GM12878 (cell line): ENCODE data around the gene PDE6D. TPM values are rescaled to one million over a fixed set of nuclear protein-coding genes. Genes with fewer than 3 reads are reported as not detected.

Source experiments
- CBFB ChIP-seq: IDR thresholded peaks from 2 replicates; pipeline ENCODE4 v1.6.1; 2016; ENCODE audit warnings: antibody characterized with exemption, low read depth
- CEBPB ChIP-seq, 2 experiments: fragments of 150-350 bp in 1 of 2; IDR thresholded peaks; 2 replicates each; pipeline ENCODE4 v1.6.1; 2012 to 2014; ENCODE audit warnings: low read depth in 2 of 2, low read length in 2 of 2, borderline replicate concordance in 1 of 2, inconsistent platforms in 1 of 2
- CHD1 ChIP-seq: IDR thresholded peaks from 2 replicates; pipeline ENCODE4 v1.6.1; 2012; ENCODE audit warnings: low read depth, low read length, improper control_type of control experiment
- EP300 ChIP-seq, 2 experiments: fragments of 150-350 bp in 1 of 2; IDR thresholded peaks; 2 replicates each; pipeline ENCODE4 v1.6.1; 2011 to 2012; ENCODE audit warnings: low read depth in 2 of 2, low read length in 2 of 2, borderline replicate concordance in 1 of 2, improper control_type of control experiment in 1 of 2, inconsistent platforms in 1 of 2; ENCODE audit not compliant: control insufficient read depth in 1 of 2
- HDGF ChIP-seq: fragments of 450-650 bp; IDR thresholded peaks from 2 replicates; pipeline ENCODE4 v1.6.1; 2016; ENCODE audit warnings: antibody characterized with exemption
- JUND ChIP-seq: IDR thresholded peaks from 2 replicates; pipeline ENCODE4 v1.6.1; 2012; ENCODE audit warnings: low read depth, mild to moderate bottlenecking, low read length, improper control_type of control experiment, moderate library complexity
- KAT2A ChIP-seq: conservative IDR thresholded peaks from 2 replicates; pipeline ENCODE4 v1.6.1; 2011; ENCODE audit warnings: low read depth, low read length; ENCODE audit not compliant: control insufficient read depth
- LARP7 ChIP-seq: fragments of 450-650 bp; IDR thresholded peaks from 2 replicates; pipeline ENCODE4 v1.6.1; 2017; ENCODE audit warnings: mild to moderate bottlenecking
- MTA3 ChIP-seq: IDR thresholded peaks from 2 replicates; pipeline ENCODE4 v1.6.1; 2012; ENCODE audit warnings: low read length, inconsistent platforms, borderline replicate concordance
- MXI1 ChIP-seq: fragments of 150-350 bp; IDR thresholded peaks from 2 replicates; pipeline ENCODE4 v1.6.1; 2011; ENCODE audit warnings: low read depth, mild to moderate bottlenecking, inconsistent platforms, low read length, improper control_type of control experiment
- NBN ChIP-seq: fragments of 450-650 bp; IDR thresholded peaks from 2 replicates; pipeline ENCODE4 v1.6.1; 2016
- POLR2A ChIP-seq: IDR thresholded peaks from 2 replicates; pipeline ENCODE4 v1.6.1; 2011; ENCODE audit warnings: low read depth, mild to moderate bottlenecking, low read length
- POU2F2 ChIP-seq: IDR thresholded peaks from 3 replicates; pipeline ENCODE4 v1.6.1; 2011; ENCODE audit warnings: low read depth, mild to moderate bottlenecking, low read length, borderline replicate concordance
- RELA ChIP-seq: fragments of 450-650 bp; IDR thresholded peaks from 2 replicates; pipeline ENCODE4 v1.8.0; 2014; ENCODE audit warnings: borderline replicate concordance; ENCODE audit not compliant: partially characterized antibody
- RFX5 ChIP-seq: IDR thresholded peaks from 2 replicates; pipeline ENCODE4 v1.6.1; 2011; ENCODE audit warnings: low read depth, low read length, improper control_type of control experiment
- SIN3A ChIP-seq: IDR thresholded peaks from 2 replicates; pipeline ENCODE4 v1.6.1; 2012; ENCODE audit warnings: low read depth, low read length, improper control_type of control experiment
- SMC3 ChIP-seq: IDR thresholded peaks from 2 replicates; pipeline ENCODE4 v1.6.1; 2011; ENCODE audit warnings: low read length, improper control_type of control experiment, borderline replicate concordance
- ZNF207 ChIP-seq: fragments of 450-650 bp; IDR thresholded peaks from 2 replicates; pipeline ENCODE4 v1.6.1; 2014; ENCODE audit warnings: antibody characterized with exemption, mild to moderate bottlenecking, borderline replicate concordance
- polyA plus RNA-seq, 11 experiments: library from polyadenylated mRNA; depleted of rRNA in 4 of 11; unstranded in 6 of 11; stranded (reverse) in 5 of 11; fragments of >200 nt; fragmentation: Nextera tagmentation in 4 of 11; fragmentation: Illumina TruSeq in 1 of 11; extraction: Ambion mirVana in 4 of 11; extraction: Trizol in 1 of 11; gene quantifications; 1 replicate in 1 of 11; 2 replicates in 10 of 11; pipeline versions ENCODE4 v1.2.1 to v1.2.3, GENCODE V29; 2011 to 2016; ENCODE audit warnings: inconsistent platforms in 2 of 11, missing spikeins in 2 of 11, low read depth in 1 of 11
- total RNA-seq, 4 experiments: library from RNA; depleted of rRNA in 3 of 4; stranded (reverse); fragments of >200 nt in 3 of 4; fragmentation: Illumina TruSeq in 1 of 4; extraction: Trizol in 1 of 4; gene quantifications; 2 replicates each; pipeline versions ENCODE4 v1.2.1 to v1.2.3, GENCODE V29; 2013 to 2021
- TF ChIP-seq, protein P1 (sequence below): fragments of 450-650 bp; IDR thresholded peaks from 2 replicates; pipeline ENCODE4 v1.6.1; 2017; ENCODE audit warnings: antibody characterized with exemption, mild to moderate bottlenecking, moderate library complexity
- TF ChIP-seq, protein P2 (sequence below): fragments of 150-350 bp; IDR thresholded peaks from 2 replicates; pipeline ENCODE4 v1.6.1; 2016; ENCODE audit warnings: low read depth, low read length
- TF ChIP-seq, protein P3 (sequence below): IDR thresholded peaks from 2 replicates; pipeline ENCODE4 v1.6.1; 2011; ENCODE audit warnings: low read depth, mild to moderate bottlenecking, low read length, moderate library complexity, borderline replicate concordance; ENCODE audit errors: extremely low read depth
- TF ChIP-seq, protein P4 (sequence below): IDR thresholded peaks from 2 replicates; pipeline ENCODE4 v1.6.1; 2011; ENCODE audit warnings: mild to moderate bottlenecking, low read depth, low read length, moderate library complexity; ENCODE audit not compliant: insufficient replicate concordance

PDE6D gene
- total and polyA plus RNA-seq, 10 of the 15 experiments (the other 5 are each of a cell fraction or from before 2014, with no cell fraction given) = 8.2 to 69.4 (median 56.2) TPM

DNA sequence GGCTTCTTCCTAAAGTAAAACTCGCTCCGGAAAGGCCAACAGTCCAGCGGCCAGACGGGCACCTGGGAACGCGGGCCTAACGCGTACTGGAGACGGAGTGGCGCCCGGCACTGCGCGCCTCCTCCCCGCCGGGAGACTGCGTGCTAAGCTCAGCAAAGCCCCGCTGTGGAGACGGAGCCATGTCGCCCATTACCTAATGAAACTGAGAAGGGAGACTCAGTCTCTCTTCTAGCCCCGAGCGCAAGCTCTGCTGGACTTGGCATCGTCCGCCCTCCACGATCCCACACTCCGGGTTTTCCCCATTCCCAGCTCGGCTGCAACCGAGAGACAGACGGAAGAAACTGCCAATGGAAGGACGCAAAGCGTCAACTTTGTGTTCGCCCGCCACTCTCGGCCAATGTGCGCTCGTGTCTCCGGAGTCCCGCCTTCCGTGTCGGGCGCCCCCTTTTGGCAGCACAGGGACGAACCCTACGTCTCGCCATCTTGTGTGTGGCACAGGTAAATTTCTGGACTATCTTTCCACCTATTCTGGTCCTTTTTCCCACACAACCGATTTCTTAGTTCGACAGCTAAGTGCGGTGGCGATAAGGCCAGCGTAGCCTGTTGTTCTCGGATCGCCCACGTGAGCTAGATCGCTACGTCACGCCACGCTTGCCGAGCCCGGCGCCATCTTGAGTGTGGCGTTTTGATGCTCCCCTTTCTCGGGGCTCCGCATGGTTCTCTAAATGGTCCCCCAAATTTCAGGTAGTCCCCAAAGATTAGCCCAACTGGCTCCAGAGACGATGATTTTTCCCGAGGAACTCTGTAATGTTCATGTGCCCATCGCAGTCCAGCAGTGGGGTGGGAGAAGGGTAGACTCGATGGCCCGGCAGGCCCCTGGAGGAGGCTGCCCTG is 74.1 kb downstream of the PDE6D start (continued):
- TF ChIP-seq, protein P1, sequence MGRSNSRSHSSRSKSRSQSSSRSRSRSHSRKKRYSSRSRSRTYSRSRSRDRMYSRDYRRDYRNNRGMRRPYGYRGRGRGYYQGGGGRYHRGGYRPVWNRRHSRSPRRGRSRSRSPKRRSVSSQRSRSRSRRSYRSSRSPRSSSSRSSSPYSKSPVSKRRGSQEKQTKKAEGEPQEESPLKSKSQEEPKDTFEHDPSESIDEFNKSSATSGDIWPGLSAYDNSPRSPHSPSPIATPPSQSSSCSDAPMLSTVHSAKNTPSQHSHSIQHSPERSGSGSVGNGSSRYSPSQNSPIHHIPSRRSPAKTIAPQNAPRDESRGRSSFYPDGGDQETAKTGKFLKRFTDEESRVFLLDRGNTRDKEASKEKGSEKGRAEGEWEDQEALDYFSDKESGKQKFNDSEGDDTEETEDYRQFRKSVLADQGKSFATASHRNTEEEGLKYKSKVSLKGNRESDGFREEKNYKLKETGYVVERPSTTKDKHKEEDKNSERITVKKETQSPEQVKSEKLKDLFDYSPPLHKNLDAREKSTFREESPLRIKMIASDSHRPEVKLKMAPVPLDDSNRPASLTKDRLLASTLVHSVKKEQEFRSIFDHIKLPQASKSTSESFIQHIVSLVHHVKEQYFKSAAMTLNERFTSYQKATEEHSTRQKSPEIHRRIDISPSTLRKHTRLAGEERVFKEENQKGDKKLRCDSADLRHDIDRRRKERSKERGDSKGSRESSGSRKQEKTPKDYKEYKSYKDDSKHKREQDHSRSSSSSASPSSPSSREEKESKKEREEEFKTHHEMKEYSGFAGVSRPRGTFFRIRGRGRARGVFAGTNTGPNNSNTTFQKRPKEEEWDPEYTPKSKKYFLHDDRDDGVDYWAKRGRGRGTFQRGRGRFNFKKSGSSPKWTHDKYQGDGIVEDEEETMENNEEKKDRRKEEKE = no peak
- TF ChIP-seq, protein P2, sequence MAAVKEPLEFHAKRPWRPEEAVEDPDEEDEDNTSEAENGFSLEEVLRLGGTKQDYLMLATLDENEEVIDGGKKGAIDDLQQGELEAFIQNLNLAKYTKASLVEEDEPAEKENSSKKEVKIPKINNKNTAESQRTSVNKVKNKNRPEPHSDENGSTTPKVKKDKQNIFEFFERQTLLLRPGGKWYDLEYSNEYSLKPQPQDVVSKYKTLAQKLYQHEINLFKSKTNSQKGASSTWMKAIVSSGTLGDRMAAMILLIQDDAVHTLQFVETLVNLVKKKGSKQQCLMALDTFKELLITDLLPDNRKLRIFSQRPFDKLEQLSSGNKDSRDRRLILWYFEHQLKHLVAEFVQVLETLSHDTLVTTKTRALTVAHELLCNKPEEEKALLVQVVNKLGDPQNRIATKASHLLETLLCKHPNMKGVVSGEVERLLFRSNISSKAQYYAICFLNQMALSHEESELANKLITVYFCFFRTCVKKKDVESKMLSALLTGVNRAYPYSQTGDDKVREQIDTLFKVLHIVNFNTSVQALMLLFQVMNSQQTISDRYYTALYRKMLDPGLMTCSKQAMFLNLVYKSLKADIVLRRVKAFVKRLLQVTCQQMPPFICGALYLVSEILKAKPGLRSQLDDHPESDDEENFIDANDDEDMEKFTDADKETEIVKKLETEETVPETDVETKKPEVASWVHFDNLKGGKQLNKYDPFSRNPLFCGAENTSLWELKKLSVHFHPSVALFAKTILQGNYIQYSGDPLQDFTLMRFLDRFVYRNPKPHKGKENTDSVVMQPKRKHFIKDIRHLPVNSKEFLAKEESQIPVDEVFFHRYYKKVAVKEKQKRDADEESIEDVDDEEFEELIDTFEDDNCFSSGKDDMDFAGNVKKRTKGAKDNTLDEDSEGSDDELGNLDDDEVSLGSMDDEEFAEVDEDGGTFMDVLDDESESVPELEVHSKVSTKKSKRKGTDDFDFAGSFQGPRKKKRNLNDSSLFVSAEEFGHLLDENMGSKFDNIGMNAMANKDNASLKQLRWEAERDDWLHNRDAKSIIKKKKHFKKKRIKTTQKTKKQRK = no peak
- TF ChIP-seq NBN (peak; percentile 92), RELA (peak; percentile 96), CEBPB (IDR thresholded peaks at IDR 0.05; ENCODE audit: borderline replicate concordance in 1 of 2, low read depth in 2 of 2, low read length in 2 of 2) (no peak), SMC3 (no peak), RFX5 (no peak), JUND (no peak; the same call in 1 of the 2 replicates), MTA3 (no peak), HDGF (no peak), CHD1 (peak; percentile 87; the same call in 1 of the 2 replicates), SIN3A (no peak; the same call in none of the 2 replicates), EP300 (IDR thresholded peaks at IDR 0.05; ENCODE audit: borderline replicate concordance in 1 of 2, control insufficient read depth in 1 of 2, low read depth in 2 of 2, low read length in 2 of 2) (no peak), MXI1 (peak; percentile 46; the same call in 1 of the 2 replicates), LARP7 (peak; percentile 34), KAT2A (no peak), ZNF207 (peak; percentile 71; the same call in 1 of the 2 replicates), POLR2A (no peak), POU2F2 (peak; percentile 50; the same call in 2 of the 3 replicates), CBFB (peak; percentile 36; the same call in 1 of the 2 replicates)
- TF ChIP-seq, protein P3, sequence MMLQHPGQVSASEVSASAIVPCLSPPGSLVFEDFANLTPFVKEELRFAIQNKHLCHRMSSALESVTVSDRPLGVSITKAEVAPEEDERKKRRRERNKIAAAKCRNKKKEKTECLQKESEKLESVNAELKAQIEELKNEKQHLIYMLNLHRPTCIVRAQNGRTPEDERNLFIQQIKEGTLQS = no peak
- TF ChIP-seq, protein P4, sequence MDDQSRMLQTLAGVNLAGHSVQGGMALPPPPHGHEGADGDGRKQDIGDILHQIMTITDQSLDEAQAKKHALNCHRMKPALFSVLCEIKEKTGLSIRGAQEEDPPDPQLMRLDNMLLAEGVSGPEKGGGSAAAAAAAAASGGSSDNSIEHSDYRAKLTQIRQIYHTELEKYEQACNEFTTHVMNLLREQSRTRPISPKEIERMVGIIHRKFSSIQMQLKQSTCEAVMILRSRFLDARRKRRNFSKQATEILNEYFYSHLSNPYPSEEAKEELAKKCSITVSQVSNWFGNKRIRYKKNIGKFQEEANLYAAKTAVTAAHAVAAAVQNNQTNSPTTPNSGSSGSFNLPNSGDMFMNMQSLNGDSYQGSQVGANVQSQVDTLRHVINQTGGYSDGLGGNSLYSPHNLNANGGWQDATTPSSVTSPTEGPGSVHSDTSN = peak; percentile 95
